ENCODE measurements around the gene BDP1. TPM values are rescaled to one million over a fixed set of nuclear protein-coding genes. Genes with fewer than 3 reads are reported as not detected.
"Not testable (repeated sequence)": the region's sequence is repeated elsewhere in the genome, so short reads cannot be mapped to it uniquely, and the experiment has no call there.

The BDP1 gene
- total RNA-seq, 4 donors from 2014 or later = 41.8 to 75.3 (median 52.9) TPM

DNA sequence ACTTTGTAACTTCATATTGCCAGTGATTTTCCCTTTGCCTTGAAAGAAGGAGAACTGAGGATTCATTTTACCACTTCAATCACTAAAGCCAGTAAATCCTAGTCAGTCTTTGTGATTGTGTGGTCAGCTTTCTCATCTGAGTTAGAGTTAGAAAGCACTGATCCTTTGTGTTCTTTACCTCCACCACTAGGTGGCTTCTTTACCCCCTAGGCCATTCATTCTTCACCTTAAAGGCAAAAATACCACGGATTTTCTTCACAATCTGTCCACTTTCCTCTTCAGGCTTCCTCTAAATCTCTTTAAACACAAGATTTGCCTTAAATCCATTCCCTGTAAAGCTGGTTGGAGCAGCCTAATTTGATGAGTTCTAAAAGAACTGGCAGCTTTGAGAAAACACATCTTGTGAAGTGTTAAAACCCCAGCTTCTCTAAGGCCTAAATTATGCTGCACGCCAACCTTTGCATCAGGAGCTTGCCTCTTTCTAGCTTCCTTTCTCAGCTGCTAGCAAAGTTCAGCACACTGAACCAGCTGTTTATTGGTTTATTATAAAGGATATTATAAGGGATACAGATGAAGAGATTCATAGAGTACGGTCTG is 20.4 kb downstream of the BDP1 start:
- H3K4me1 ChIP-seq = no peaks in the 10 kb centered on the region
- intact Hi-C loops (cut with DNase I) = no loop called here
- peaks cover 11 to 36% of the 10 kb centered on the region in 2 donors for H3K36me3 ChIP-seq
- H3K27ac ChIP-seq = no peak overlapping the region
- TF ChIP-seq, protein P1, sequence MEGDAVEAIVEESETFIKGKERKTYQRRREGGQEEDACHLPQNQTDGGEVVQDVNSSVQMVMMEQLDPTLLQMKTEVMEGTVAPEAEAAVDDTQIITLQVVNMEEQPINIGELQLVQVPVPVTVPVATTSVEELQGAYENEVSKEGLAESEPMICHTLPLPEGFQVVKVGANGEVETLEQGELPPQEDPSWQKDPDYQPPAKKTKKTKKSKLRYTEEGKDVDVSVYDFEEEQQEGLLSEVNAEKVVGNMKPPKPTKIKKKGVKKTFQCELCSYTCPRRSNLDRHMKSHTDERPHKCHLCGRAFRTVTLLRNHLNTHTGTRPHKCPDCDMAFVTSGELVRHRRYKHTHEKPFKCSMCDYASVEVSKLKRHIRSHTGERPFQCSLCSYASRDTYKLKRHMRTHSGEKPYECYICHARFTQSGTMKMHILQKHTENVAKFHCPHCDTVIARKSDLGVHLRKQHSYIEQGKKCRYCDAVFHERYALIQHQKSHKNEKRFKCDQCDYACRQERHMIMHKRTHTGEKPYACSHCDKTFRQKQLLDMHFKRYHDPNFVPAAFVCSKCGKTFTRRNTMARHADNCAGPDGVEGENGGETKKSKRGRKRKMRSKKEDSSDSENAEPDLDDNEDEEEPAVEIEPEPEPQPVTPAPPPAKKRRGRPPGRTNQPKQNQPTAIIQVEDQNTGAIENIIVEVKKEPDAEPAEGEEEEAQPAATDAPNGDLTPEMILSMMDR (IDR thresholded peaks at IDR 0.05) = peak; percentile 8 to 53 (median 38)
- no peak for TF ChIP-seq POLR2A (IDR thresholded peaks at IDR 0.05)
- no peak for DNase-seq
- H3K27me3 ChIP-seq = no peaks in the 10 kb centered on the region
- no peaks in the 10 kb centered on the region for H3K9me3 ChIP-seq
- 75 to 78% methylated on average over 3 of the region's 3 CpGs for WGBS, 2 donors
- no peak overlapping the region for H3K4me3 ChIP-seq (replicated peaks in 1 of 3)

DNA sequence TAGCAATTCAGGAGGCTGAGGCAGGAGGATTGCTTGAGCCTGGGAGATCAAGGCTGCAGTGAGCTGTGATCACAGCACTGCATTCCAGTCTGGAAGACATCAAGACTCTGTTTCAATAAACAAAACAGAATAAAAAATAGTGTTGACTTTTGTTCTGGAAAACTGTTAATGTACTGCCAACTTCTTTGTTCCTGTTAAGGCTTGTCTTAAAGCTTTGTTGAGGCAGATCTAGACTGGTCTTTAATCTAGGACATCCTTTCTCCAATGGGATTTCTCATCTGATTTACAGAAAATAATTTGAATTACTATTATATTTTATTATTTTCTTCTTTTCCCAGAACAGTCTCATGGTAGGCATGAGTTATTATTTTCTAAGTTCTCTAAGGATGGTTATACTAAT is 26.0 kb downstream of the BDP1 start:
- Histone ChIP-seq H3K4me1 (peaks cover 0 to 16% of the 10 kb centered on the region in 2 donors), H3K27ac (no peak overlapping the region), H3K4me3 (replicated peaks in 1 of 3) (no peak overlapping the region), H3K9me3 (no peaks in the 10 kb centered on the region), H3K36me3 (peaks cover 6 to 19% of the 10 kb centered on the region in 2 donors), H3K27me3 (no peaks in the 10 kb centered on the region)
- TF ChIP-seq, protein P1 (IDR thresholded peaks at IDR 0.05) = no peak
- no peak for TF ChIP-seq POLR2A (IDR thresholded peaks at IDR 0.05)
- DNase-seq = no peak
- intact Hi-C loops (cut with DNase I) = no loop called here

DNA sequence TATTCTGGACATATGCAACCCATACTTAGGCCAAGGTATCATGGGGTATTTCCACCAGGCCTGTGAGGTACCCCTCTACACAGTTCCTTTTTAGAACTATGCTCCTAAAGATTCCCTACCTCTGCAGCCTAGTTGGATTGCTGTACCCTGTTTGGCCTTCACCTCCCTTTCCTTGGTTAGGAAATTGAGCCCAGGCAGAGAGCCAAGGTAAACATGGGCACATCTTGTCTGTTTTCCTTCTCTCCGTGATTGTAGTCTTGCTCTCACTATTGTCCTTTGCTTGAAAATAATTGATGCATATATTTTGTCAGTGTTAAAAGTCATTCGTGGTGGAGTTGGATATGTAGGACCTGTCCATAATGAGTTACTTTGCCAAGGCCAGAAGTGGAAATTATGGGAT is 26.7 kb downstream of the BDP1 start:
- 53 to 64% methylated on average over 2 of the region's 2 CpGs for WGBS, 2 donors
- Histone ChIP-seq H3K4me1 (peaks cover 0 to 16% of the 10 kb centered on the region in 2 donors), H3K27ac (no peak overlapping the region), H3K9me3 (no peaks in the 10 kb centered on the region), H3K27me3 (no peaks in the 10 kb centered on the region), H3K36me3 (peaks cover 12 to 26% of the 10 kb centered on the region in 2 donors), H3K4me3 (replicated peaks in 1 of 3) (no peak overlapping the region)
- TF ChIP-seq, protein P1 (IDR thresholded peaks at IDR 0.05) = no peak
- no peak for TF ChIP-seq POLR2A (IDR thresholded peaks at IDR 0.05)
- intact Hi-C loops (cut with DNase I) = no loop called here
- DNase-seq = peak in 1 of 2 donors; percentile 9

DNA sequence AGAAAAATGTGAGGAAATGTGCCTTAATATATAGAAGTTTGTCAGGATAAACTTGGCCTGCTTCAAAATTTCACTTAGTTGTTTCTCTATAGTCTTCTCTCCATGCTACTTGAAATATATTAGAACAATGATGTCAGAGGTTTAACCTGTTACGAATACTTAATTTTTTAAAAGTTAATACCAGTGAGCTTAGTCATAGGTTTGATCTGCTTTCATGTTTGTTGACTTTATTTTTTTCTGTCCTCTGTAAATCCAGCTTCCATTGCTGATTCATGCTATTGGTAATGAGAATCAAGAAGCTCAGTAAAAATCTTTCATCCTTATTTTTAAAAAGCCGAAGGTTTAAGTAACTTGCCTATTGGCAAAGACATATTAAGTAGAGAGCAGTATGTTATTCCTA is 27.9 kb downstream of the BDP1 start:
- H3K36me3 ChIP-seq = peaks cover 17 to 33% of the 10 kb centered on the region in 2 donors
- no peak overlapping the region for H3K4me3 ChIP-seq (replicated peaks in 1 of 3)
- no peak for DNase-seq
- peaks cover 0 to 16% of the 10 kb centered on the region in 2 donors for H3K4me1 ChIP-seq
- no peaks in the 10 kb centered on the region for H3K27me3 ChIP-seq
- TF ChIP-seq, protein P1 (IDR thresholded peaks at IDR 0.05) = no peak
- no peak for TF ChIP-seq POLR2A (IDR thresholded peaks at IDR 0.05)
- WGBS, 2 donors = 92 to 96% methylated on average over 2 of the region's 2 CpGs
- no peaks in the 10 kb centered on the region for H3K9me3 ChIP-seq
- intact Hi-C loops (cut with DNase I) = no loop called here
- H3K27ac ChIP-seq = no peak overlapping the region

DNA sequence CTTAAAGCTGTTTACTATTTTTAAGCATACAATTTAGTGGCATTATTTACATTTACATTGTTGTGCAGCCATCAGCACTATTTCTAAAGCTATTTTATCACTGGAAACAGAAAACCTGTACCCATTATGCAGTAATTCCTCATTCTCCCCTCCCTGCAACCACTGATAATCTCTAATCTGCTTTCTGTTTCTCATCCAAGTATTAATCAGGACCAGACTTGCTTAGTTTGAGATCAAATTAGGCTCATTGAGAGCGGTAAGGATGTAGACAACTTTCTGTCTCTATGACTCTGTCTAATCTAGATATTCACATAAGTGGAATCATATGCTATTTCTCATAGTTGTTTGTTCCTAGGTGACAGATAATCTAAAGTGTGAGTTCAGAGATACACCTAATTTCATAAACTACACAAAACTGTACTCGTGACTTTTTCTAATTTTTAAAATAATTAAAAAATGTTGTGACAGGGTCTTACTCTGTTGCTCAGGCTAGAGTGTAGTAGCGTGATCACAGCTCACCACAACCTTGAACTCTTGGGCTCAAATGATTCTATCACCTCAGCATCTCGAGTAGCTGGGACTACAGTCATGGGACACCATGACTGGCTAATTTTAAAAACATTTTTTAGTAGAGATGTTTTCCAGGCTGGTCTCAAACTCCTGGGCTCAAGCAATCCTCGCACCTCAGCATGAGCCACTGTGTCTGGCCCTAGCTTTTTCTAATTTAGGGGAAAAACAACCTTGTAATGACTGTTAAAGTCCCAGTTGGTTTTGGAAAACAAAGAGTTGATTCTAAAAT is 37.6 kb downstream of the BDP1 start:
- Histone ChIP-seq H3K9me3 (no peaks in the 10 kb centered on the region), H3K36me3 (peaks cover 25 to 52% of the 10 kb centered on the region in 2 donors), H3K27me3 (no peaks in the 10 kb centered on the region), H3K27ac (peak overlapping the region in 1 of 3 donors; percentile 27), H3K4me3 (replicated peaks in 1 of 3) (no peak overlapping the region), H3K4me1 (no peaks in the 10 kb centered on the region)
- intact Hi-C loops (cut with DNase I) = no loop called here
- WGBS, 2 donors = 95% methylated on average over 5 of the region's 5 CpGs
- no peak for DNase-seq
- TF ChIP-seq, protein P1 (IDR thresholded peaks at IDR 0.05) = no peak
- TF ChIP-seq POLR2A (IDR thresholded peaks at IDR 0.05) = no peak

DNA sequence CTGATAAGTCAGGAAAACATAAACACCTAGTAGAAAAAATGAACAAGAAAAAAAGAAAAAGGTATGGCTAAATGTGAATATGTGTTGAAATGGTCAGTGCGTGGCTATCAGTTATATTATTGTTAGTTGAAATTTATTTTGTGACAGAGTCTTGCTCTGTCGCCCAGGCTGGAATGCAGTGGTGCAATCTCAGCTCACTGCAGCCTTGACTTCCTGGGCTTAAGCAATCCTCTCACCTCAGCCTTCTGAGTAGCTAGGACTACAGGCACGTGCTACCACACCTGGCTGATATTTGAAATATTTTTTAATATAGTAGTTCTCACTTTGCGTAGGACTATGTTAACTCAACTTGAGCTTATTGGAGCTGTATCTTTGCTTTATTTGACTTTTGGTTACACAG is 38.8 kb downstream of the BDP1 start:
- H3K9me3 ChIP-seq; H3K4me3 ChIP-seq (replicated peaks in 1 of 3); intact Hi-C loops (cut with DNase I); H3K4me1 ChIP-seq; H3K27me3 ChIP-seq: not testable (repeated sequence)
- DNase-seq = peak; percentile 47 to 49
- Histone ChIP-seq H3K27ac (peak overlapping the region in 1 of 3 donors; percentile 27), H3K36me3 (peaks cover 17 to 44% of the 10 kb centered on the region in 2 donors)
- 83 to 88% methylated on average over 4 of the region's 4 CpGs for WGBS, 2 donors

DNA sequence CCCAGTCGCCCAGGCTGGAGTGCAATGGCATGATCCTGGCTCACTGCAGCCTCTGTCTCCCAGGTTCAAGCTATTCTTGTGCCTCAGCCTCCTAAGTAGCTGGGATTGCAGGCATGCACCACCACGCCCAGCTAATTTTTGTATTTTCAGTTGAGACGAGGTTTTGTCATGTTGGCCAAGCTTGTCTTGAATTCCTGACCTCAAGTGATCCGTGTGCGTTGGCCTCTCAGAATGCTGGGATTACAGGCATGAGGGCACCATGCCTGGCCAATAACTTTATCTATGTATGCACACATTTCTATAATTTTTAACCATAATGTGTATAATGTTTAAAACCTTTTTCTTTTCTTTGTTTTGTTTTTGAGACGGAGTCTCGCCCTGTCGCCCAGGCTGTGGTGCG is 43.3 kb downstream of the BDP1 start:
- H3K9me3 ChIP-seq; DNase-seq; intact Hi-C loops (cut with DNase I); H3K4me3 ChIP-seq (replicated peaks in 1 of 3); H3K27me3 ChIP-seq; H3K4me1 ChIP-seq: not testable (repeated sequence)
- H3K27ac ChIP-seq = peak overlapping the region; percentile 53 to 69 (median 64)
- 93 to 98% methylated on average over 9 of the region's 9 CpGs for WGBS, 2 donors
- peaks cover 26 to 47% of the 10 kb centered on the region in 2 donors for H3K36me3 ChIP-seq
